Measurements from ENCODE around the gene ADGRV1.
A peak's percentile ranks its signal among the peaks of the same experiment; 100 is the strongest.

Gene ADGRV1

GRCh38 chr5:90558344-90559192, at the start of gene ADGRV1:
TSS of gene ADGRV1 (plus strand) at chr5:90558797. CDS start at chr5:90558896, 99 bp downstream.
- Histone ChIP-seq H3K27ac (ENCODE audit: low read depth, low read length) (no peak within 1 kb of the TSS), H3K4me1 (ENCODE audit: control insufficient read depth in 5 of 5, insufficient read depth in 5 of 5, low read length in 5 of 5) (peaks cover 0 to 12% (median 9%) of the 10 kb centered on the region in 5 donors), H3K4me3 (ENCODE audit: low read depth in 1 of 5, low read length in 5 of 5) (peak within 1 kb of the TSS; percentile 26 to 51 (median 39)), H3K36me3 (ENCODE audit: control insufficient read depth in 5 of 5, insufficient read depth in 5 of 5, low read length in 5 of 5) (no peaks in the 10 kb centered on the region), H3K9ac (ENCODE audit: low read length in 5 of 5) (no peak within 1 kb of the TSS), H3K9me3 (ENCODE audit: control insufficient read depth in 5 of 5, low read length in 5 of 5) (no peaks in the 10 kb centered on the region), H3K27me3 (ENCODE audit: control insufficient read depth in 5 of 5, insufficient read depth in 4 of 5, low read length in 5 of 5) (peaks cover 17 to 26% (median 18%) of the 10 kb centered on the region in 5 donors)

- no peaks in the 10 kb centered on the region for H3K27me3 ChIP-seq (ENCODE audit: control insufficient read depth in 5 of 5, insufficient read depth in 4 of 5, low read length in 5 of 5)
- no peak overlapping the region for H3K4me3 ChIP-seq (ENCODE audit: low read depth in 1 of 5, low read length in 5 of 5)
- H3K9ac ChIP-seq (ENCODE audit: low read length in 5 of 5) = no peak overlapping the region
- no peaks in the 10 kb centered on the region for H3K4me1 ChIP-seq (ENCODE audit: control insufficient read depth in 5 of 5, insufficient read depth in 5 of 5, low read length in 5 of 5)
- peaks cover 0 to 4% (median 3%) of the 10 kb centered on the region in 5 donors for H3K36me3 ChIP-seq (ENCODE audit: control insufficient read depth in 5 of 5, insufficient read depth in 5 of 5, low read length in 5 of 5)
- no peaks in the 10 kb centered on the region for H3K9me3 ChIP-seq (ENCODE audit: control insufficient read depth in 5 of 5, low read length in 5 of 5)
- no peak overlapping the region for H3K27ac ChIP-seq (ENCODE audit: low read depth, low read length)
Observed at GRCh38 chr5:90510438-90510837, 48.2 kb upstream of the ADGRV1 start.

- Histone ChIP-seq H3K27ac (ENCODE audit: low read depth, low read length) (no peak overlapping the region), H3K4me3 (ENCODE audit: low read depth in 1 of 5, low read length in 5 of 5) (no peak overlapping the region), H3K9me3 (ENCODE audit: control insufficient read depth in 5 of 5, low read length in 5 of 5) (no peaks in the 10 kb centered on the region), H3K9ac (ENCODE audit: low read length in 5 of 5) (no peak overlapping the region), H3K36me3 (ENCODE audit: control insufficient read depth in 5 of 5, insufficient read depth in 5 of 5, low read length in 5 of 5) (peaks cover 10 to 16% (median 13%) of the 10 kb centered on the region in 5 donors), H3K27me3 (ENCODE audit: control insufficient read depth in 5 of 5, insufficient read depth in 4 of 5, low read length in 5 of 5) (no peaks in the 10 kb centered on the region), H3K4me1 (ENCODE audit: control insufficient read depth in 5 of 5, insufficient read depth in 5 of 5, low read length in 5 of 5) (no peaks in the 10 kb centered on the region)
Observed at GRCh38 chr5:90514520-90514919, 44.1 kb upstream of the ADGRV1 start.

- Histone ChIP-seq H3K27me3 (ENCODE audit: control insufficient read depth in 5 of 5, insufficient read depth in 4 of 5, low read length in 5 of 5) (no peaks in the 10 kb centered on the region), H3K4me1 (ENCODE audit: control insufficient read depth in 5 of 5, insufficient read depth in 5 of 5, low read length in 5 of 5) (no peaks in the 10 kb centered on the region), H3K9ac (ENCODE audit: low read length in 5 of 5) (no peak overlapping the region), H3K4me3 (ENCODE audit: low read depth in 1 of 5, low read length in 5 of 5) (no peak overlapping the region), H3K9me3 (ENCODE audit: control insufficient read depth in 5 of 5, low read length in 5 of 5) (no peaks in the 10 kb centered on the region), H3K27ac (ENCODE audit: low read depth, low read length) (no peak overlapping the region), H3K36me3 (ENCODE audit: control insufficient read depth in 5 of 5, insufficient read depth in 5 of 5, low read length in 5 of 5) (peaks cover 27 to 40% (median 32%) of the 10 kb centered on the region in 5 donors)
Observed at GRCh38 chr5:90518661-90519060, 39.9 kb upstream of the ADGRV1 start.

- peaks cover 30 to 44% (median 34%) of the 10 kb centered on the region in 5 donors for H3K36me3 ChIP-seq (ENCODE audit: control insufficient read depth in 5 of 5, insufficient read depth in 5 of 5, low read length in 5 of 5)
- no peak overlapping the region for H3K27ac ChIP-seq (ENCODE audit: low read depth, low read length)
- H3K27me3 ChIP-seq (ENCODE audit: control insufficient read depth in 5 of 5, insufficient read depth in 4 of 5, low read length in 5 of 5) = no peaks in the 10 kb centered on the region
Observed at GRCh38 chr5:90519081-90519480, 39.5 kb upstream of the ADGRV1 start.

GRCh38 chr5:90528601-90529193, 29.9 kb upstream of the ADGRV1 start:
- Histone ChIP-seq H3K9me3 (ENCODE audit: control insufficient read depth in 5 of 5, low read length in 5 of 5) (no peaks in the 10 kb centered on the region), H3K36me3 (ENCODE audit: control insufficient read depth in 5 of 5, insufficient read depth in 5 of 5, low read length in 5 of 5) (peaks cover 0 to 10% (median 8%) of the 10 kb centered on the region in 5 donors), H3K4me3 (ENCODE audit: low read depth in 1 of 5, low read length in 5 of 5) (peak overlapping the region; percentile 92 to 99 (median 98)), H3K9ac (ENCODE audit: low read length in 5 of 5) (peak overlapping the region; percentile 87 to 99 (median 97)), H3K4me1 (ENCODE audit: control insufficient read depth in 5 of 5, insufficient read depth in 5 of 5, low read length in 5 of 5) (peaks cover 2 to 35% (median 31%) of the 10 kb centered on the region in 5 donors), H3K27me3 (ENCODE audit: control insufficient read depth in 5 of 5, insufficient read depth in 4 of 5, low read length in 5 of 5) (no peaks in the 10 kb centered on the region), H3K27ac (ENCODE audit: low read depth, low read length) (peak overlapping the region; percentile 80)

More at GRCh38 chr5:90519081-90519480, 39.5 kb upstream of the ADGRV1 start:
- no peaks in the 10 kb centered on the region for H3K9me3 ChIP-seq (ENCODE audit: control insufficient read depth in 5 of 5, low read length in 5 of 5)
- no peaks in the 10 kb centered on the region for H3K4me1 ChIP-seq (ENCODE audit: control insufficient read depth in 5 of 5, insufficient read depth in 5 of 5, low read length in 5 of 5)
- H3K9ac ChIP-seq (ENCODE audit: low read length in 5 of 5) = no peak overlapping the region
- no peak overlapping the region for H3K4me3 ChIP-seq (ENCODE audit: low read depth in 1 of 5, low read length in 5 of 5)

GRCh38 chr5:90529194-90529938, 29.2 kb upstream of the ADGRV1 start, which contains the start of gene LYSMD3:
TSS of gene LYSMD3 (minus strand) at chr5:90529584. CDS start at chr5:90525289, 4,295 bp downstream.
- peak within 1 kb of the TSS; percentile 87 to 99 (median 97) for H3K9ac ChIP-seq (ENCODE audit: low read length in 5 of 5)
- peak within 1 kb of the TSS; percentile 80 for H3K27ac ChIP-seq (ENCODE audit: low read depth, low read length)
- H3K4me1 ChIP-seq (ENCODE audit: control insufficient read depth in 5 of 5, insufficient read depth in 5 of 5, low read length in 5 of 5) = peaks cover 2 to 35% (median 31%) of the 10 kb centered on the region in 5 donors
- no peaks in the 10 kb centered on the region for H3K9me3 ChIP-seq (ENCODE audit: control insufficient read depth in 5 of 5, low read length in 5 of 5)
- no peaks in the 10 kb centered on the region for H3K27me3 ChIP-seq (ENCODE audit: control insufficient read depth in 5 of 5, insufficient read depth in 4 of 5, low read length in 5 of 5)
- H3K4me3 ChIP-seq (ENCODE audit: low read depth in 1 of 5, low read length in 5 of 5) = peak within 1 kb of the TSS; percentile 92 to 99 (median 98)
- peaks cover 0 to 4% (median 4%) of the 10 kb centered on the region in 5 donors for H3K36me3 ChIP-seq (ENCODE audit: control insufficient read depth in 5 of 5, insufficient read depth in 5 of 5, low read length in 5 of 5)

- peak overlapping the region; percentile 3 to 93 (median 85) for H3K9ac ChIP-seq (ENCODE audit: low read length in 5 of 5)
- peak overlapping the region; percentile 80 for H3K27ac ChIP-seq (ENCODE audit: low read depth, low read length)
Observed at GRCh38 chr5:90529939-90530677, 28.5 kb upstream of the ADGRV1 start.

More at GRCh38 chr5:90529939-90530677, 28.5 kb upstream of the ADGRV1 start:
- Histone ChIP-seq H3K9me3 (ENCODE audit: control insufficient read depth in 5 of 5, low read length in 5 of 5) (no peaks in the 10 kb centered on the region), H3K27me3 (ENCODE audit: control insufficient read depth in 5 of 5, insufficient read depth in 4 of 5, low read length in 5 of 5) (peaks cover 0 to 1% (median 0%) of the 10 kb centered on the region in 5 donors), H3K36me3 (ENCODE audit: control insufficient read depth in 5 of 5, insufficient read depth in 5 of 5, low read length in 5 of 5) (peaks cover 0 to under 1% (median 0%) of the 10 kb centered on the region in 5 donors), H3K4me3 (ENCODE audit: low read depth in 1 of 5, low read length in 5 of 5) (peak overlapping the region; percentile 92 to 98 (median 95)), H3K4me1 (ENCODE audit: control insufficient read depth in 5 of 5, insufficient read depth in 5 of 5, low read length in 5 of 5) (peaks cover 2 to 35% (median 31%) of the 10 kb centered on the region in 5 donors)
